Muscle layer of duodenum (tissue), 2 donors: ENCODE measurements around the gene NKAIN2.
"Not testable (repeated sequence)": the region's sequence is repeated elsewhere in the genome, so short reads cannot be mapped to it uniquely, and the experiment has no call there.

ENCODE experiments used
- H3K27ac ChIP-seq: one replicate; pipeline ENCODE4 v1.7.0; 2013; ENCODE audit warnings: mild to moderate bottlenecking, low read length
- H3K27me3 ChIP-seq: one replicate; pipeline ENCODE4 v1.7.0; 2013; ENCODE audit warnings: low read depth, mild to moderate bottlenecking, control low read depth, low read length
- H3K36me3 ChIP-seq, 2 donors: one replicate each; pipeline ENCODE4 v1.7.0; 2013; ENCODE audit warnings: low read length in 2 of 2, control low read depth in 1 of 2, mild to moderate bottlenecking in 1 of 2; ENCODE audit not compliant: insufficient read depth in 2 of 2, control insufficient read depth in 1 of 2
- H3K4me1 ChIP-seq, 2 donors: one replicate each; pipeline ENCODE4 v1.7.0; 2013; ENCODE audit warnings: low read length in 2 of 2, mild to moderate bottlenecking in 2 of 2, control low read depth in 1 of 2, moderate library complexity in 1 of 2; ENCODE audit not compliant: insufficient read depth in 2 of 2, control insufficient read depth in 1 of 2
- H3K4me3 ChIP-seq, 2 donors: one replicate each; pipeline ENCODE4 v1.7.0; 2013; ENCODE audit warnings: low read length in 2 of 2, low read depth in 1 of 2, mild to moderate bottlenecking in 1 of 2
- H3K9me3 ChIP-seq, 2 donors: one replicate each; pipeline ENCODE4 v1.7.0; 2013; ENCODE audit warnings: low read length in 2 of 2, control low read depth in 1 of 2, mild to moderate bottlenecking in 1 of 2; ENCODE audit not compliant: control insufficient read depth in 1 of 2
- donor health status: healthy.

The NKAIN2 gene

GRCh38 chr6:123896869-123897268, 93.2 kb downstream of the NKAIN2 start:
- Histone ChIP-seq H3K27me3 (no peaks in the 10 kb centered on the region), H3K4me3 (no peak overlapping the region), H3K36me3 (no peaks in the 10 kb centered on the region), H3K4me1 (no peaks in the 10 kb centered on the region), H3K9me3 (no peaks in the 10 kb centered on the region), H3K27ac (no peak overlapping the region)

- Histone ChIP-seq H3K9me3 (no peaks in the 10 kb centered on the region), H3K36me3 (no peaks in the 10 kb centered on the region), H3K4me3 (no peak overlapping the region), H3K4me1 (no peaks in the 10 kb centered on the region), H3K27ac (no peak overlapping the region), H3K27me3 (no peaks in the 10 kb centered on the region)
Measured at GRCh38 chr6:123897965-123898364, 94.3 kb downstream of the NKAIN2 start.

GRCh38 chr6:123898665-123899064, 95.0 kb downstream of the NKAIN2 start:
- Histone ChIP-seq H3K27ac (no peak overlapping the region), H3K27me3 (no peaks in the 10 kb centered on the region), H3K36me3 (no peaks in the 10 kb centered on the region), H3K4me1 (no peaks in the 10 kb centered on the region), H3K9me3 (no peaks in the 10 kb centered on the region), H3K4me3 (no peak overlapping the region)

DNA sequence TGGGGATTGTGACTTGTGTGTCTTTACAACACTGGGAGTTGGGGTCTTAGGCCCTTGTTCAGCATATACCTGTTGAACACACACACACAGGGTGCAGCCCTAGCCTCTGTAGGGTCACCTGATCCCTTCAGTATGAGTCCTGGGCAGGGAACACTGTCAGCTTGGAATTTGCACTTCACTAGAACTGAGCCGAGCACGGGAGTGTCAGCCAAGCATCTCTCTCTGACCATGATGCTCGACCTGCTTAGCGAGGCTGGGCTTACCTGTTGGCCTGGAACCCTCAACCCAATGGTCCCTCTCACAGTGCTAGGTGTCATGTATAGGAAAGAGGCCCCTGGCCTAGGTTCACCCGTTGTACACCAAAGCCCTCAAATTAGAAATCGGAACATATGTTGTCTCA, 96.1 kb downstream of the NKAIN2 start:
- H3K9me3 ChIP-seq = no peaks in the 10 kb centered on the region
- no peak overlapping the region for H3K4me3 ChIP-seq
- H3K36me3 ChIP-seq = no peaks in the 10 kb centered on the region
- no peak overlapping the region for H3K27ac ChIP-seq
- no peaks in the 10 kb centered on the region for H3K27me3 ChIP-seq
- H3K4me1 ChIP-seq = no peaks in the 10 kb centered on the region

- H3K9me3 ChIP-seq = no peaks in the 10 kb centered on the region
- no peak overlapping the region for H3K4me3 ChIP-seq
- H3K36me3 ChIP-seq = no peaks in the 10 kb centered on the region
- H3K27ac ChIP-seq = no peak overlapping the region
- H3K4me1 ChIP-seq = no peaks in the 10 kb centered on the region
- no peaks in the 10 kb centered on the region for H3K27me3 ChIP-seq
Measured at GRCh38 chr6:123901436-123901835, 97.8 kb downstream of the NKAIN2 start.

DNA sequence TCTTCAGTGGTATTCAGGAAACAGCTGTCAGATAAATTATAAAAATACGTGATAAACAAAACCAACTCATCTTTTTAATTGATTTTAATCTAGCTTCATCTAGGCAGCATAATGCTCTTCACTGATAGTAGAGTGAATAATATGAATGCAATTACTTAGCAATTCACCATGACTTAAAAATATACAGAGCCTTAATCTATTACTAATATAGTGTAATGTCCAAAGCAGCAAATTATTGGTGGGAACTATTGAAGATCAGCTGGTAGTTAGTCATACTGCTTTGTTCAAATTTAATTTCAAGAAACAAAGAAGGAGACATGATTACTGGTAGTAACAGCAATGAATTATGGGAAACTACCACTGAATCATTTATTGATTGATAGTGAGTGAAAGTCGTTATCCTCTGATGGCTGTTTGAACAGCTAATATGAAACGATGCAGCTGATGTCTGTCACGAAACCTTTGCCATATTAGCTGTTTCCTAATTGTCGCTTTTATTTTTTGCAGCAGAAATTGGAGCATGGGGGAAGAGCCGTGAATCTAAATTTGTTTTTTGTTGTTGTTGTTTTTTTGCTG, 99.2 kb downstream of the NKAIN2 start:
- H3K36me3 ChIP-seq = no peaks in the 10 kb centered on the region
- H3K4me1 ChIP-seq = no peaks in the 10 kb centered on the region
- H3K27me3 ChIP-seq = no peaks in the 10 kb centered on the region
- no peak overlapping the region for H3K4me3 ChIP-seq
- no peaks in the 10 kb centered on the region for H3K9me3 ChIP-seq
- H3K27ac ChIP-seq = no peak overlapping the region

DNA sequence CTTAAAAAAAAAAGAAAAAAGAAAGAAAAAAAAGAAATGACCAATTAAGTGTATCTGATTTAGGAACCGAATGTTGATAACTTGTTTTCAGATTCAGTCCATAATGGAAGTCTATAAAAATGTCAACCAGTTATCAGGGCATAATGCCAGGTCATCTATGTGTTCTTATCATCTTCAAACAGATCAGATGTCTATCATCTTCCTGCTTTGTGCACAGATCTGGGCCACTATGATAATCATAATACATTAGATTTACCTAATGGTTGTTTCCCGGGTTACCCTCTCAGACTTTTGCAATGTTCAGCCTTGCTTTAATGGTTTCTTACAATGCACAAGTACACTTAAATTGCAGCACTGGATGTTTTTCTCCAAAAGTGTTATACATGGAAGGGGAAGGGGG, 100.6 kb downstream of the NKAIN2 start:
- Histone ChIP-seq H3K36me3 (no peaks in the 10 kb centered on the region), H3K4me3 (no peak overlapping the region), H3K27me3 (no peaks in the 10 kb centered on the region), H3K9me3 (no peaks in the 10 kb centered on the region), H3K27ac (no peak overlapping the region), H3K4me1 (no peaks in the 10 kb centered on the region)

DNA sequence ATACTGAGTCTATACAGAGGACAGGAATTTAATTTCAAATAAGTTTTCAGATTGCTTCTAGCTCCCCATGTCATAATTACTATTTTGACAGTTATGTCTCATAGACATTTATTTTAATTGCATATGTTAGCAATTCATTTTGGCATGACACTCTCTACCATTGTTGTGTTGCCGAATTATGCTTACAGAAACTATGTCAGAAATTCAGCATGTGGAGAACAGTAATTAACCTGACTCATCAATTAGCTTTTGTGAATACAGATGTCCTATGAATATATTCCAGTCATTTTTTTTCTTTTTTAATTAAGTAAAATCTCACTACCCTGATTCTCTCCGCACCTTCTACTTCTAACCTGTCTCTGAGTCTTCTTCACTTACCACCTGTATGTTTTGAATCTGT, 105.1 kb downstream of the NKAIN2 start:
- H3K27ac ChIP-seq = no peak overlapping the region
- H3K36me3 ChIP-seq = no peaks in the 10 kb centered on the region
- no peaks in the 10 kb centered on the region for H3K27me3 ChIP-seq

GRCh38 chr6:123909989-123910388, 106.3 kb downstream of the NKAIN2 start:
- H3K4me3 ChIP-seq = no peak overlapping the region
- no peaks in the 10 kb centered on the region for H3K27me3 ChIP-seq
- no peaks in the 10 kb centered on the region for H3K4me1 ChIP-seq
- H3K36me3 ChIP-seq = no peaks in the 10 kb centered on the region
- no peaks in the 10 kb centered on the region for H3K9me3 ChIP-seq
- H3K27ac ChIP-seq = no peak overlapping the region

More for the DNA sequence above, 105.1 kb downstream of the NKAIN2 start:
- Histone ChIP-seq H3K4me1 (no peaks in the 10 kb centered on the region), H3K4me3 (no peak overlapping the region), H3K9me3 (no peaks in the 10 kb centered on the region)

DNA sequence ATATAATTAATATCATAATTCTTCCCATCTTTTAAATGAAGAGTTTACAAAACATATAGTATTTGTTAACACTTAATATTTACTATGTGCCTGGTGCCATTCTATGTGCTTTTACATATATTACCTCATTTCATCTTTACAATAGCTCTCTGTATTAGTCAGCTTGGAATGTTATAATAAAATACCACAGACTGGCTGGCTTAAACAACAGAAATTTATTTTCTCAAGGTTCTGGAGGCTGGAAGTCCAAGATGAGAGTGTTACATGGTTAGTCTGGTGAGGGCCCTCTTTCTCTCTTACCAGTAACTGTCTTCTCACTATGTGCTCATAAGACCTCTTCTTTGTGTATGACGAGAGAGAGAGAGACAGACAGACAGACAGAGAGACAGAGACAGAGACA, 110.2 kb downstream of the NKAIN2 start:
- Histone ChIP-seq H3K4me1 (no peaks in the 10 kb centered on the region), H3K36me3 (no peaks in the 10 kb centered on the region), H3K27ac (no peak overlapping the region), H3K27me3 (no peaks in the 10 kb centered on the region), H3K4me3 (no peak overlapping the region), H3K9me3 (no peaks in the 10 kb centered on the region)

GRCh38 chr6:123923379-123923778, 119.7 kb downstream of the NKAIN2 start:
- not testable (repeated sequence) for H3K27ac ChIP-seq, H3K36me3 ChIP-seq, H3K4me1 ChIP-seq, H3K27me3 ChIP-seq, H3K9me3 ChIP-seq, H3K4me3 ChIP-seq

GRCh38 chr6:123925350-123925749, 121.7 kb downstream of the NKAIN2 start:
- no peaks in the 10 kb centered on the region for H3K36me3 ChIP-seq
- H3K27ac ChIP-seq = no peak overlapping the region
- no peaks in the 10 kb centered on the region for H3K4me1 ChIP-seq
- H3K27me3 ChIP-seq = no peaks in the 10 kb centered on the region
- no peak overlapping the region for H3K4me3 ChIP-seq
- no peaks in the 10 kb centered on the region for H3K9me3 ChIP-seq
